ENCODE measurements around the gene BLTP3B.
A peak's percentile ranks its signal among the peaks of the same experiment; 100 is the strongest.

BLTP3B gene

DNA sequence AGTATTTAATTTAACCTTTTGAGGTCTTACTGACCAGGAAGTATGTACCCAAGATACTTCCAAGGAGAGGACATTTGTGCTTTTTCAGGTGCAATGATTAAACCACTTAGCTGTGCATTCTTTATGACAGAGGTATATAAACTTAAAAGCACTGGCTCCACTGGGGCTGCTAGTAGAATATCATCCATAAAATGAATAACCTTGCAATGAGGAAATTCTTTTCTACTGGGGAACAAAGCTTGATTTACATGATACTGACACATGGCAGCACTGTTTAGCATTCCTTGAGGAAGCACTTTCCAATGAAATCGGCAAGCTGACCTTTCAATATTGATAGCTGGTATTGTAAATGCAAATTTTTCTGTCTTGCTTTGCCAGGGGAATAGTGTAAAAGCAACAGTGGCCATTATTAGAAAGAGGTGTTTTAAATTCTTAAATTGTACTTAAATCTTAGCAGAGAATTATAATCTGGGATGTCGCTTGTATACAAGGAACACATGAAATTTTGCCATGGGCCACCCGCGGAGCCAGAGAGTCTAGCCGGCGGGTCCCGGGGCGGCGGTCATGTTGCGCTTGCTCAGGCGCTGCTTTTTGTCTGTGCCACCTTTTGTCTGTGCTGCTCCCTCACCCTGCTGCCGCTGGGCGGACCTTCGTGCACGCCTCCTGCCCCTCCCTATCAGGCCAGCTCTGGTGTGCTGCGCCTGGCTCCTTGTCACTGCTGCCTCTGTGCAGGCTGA is 20.9 kb upstream of the BLTP3B start:
- FAIRE-seq (peak; percentile 88), DNase-seq (ENCODE audit: insufficient read length, low spot score) (peak; percentile 83)

DNA sequence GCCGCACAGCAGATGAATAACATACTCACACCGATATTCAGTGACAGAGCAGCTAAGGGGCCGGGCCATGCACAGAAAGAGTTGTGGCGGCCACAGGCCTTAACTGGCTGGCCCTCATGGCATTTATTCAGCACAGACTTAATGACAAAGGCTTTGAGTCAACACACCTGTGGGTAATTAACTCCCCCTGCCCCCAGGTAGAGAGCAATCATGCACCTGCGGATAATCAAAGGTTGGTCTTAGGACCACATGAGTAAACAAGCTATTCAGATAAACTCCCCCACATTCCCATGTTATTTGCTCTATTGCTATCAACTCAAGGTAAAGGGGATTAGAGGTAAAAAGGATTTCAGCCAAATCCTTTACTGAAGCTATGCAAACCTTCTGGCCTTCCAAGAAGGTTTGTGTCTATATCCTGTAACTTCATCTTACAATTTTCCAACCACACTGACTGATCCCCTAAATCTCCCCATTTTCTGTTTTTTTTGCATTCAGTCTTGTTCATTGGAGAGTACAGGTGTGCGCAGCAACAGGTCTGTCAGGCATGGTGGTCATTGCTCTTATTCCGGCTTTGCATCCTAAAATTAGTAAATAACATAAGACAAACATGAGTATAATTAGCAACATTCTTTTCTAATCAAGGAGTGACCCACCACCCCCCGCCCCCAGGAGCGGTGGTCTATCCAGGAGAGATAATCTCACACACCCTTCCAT is 16.9 kb upstream of the BLTP3B start:
- FAIRE-seq, result no peak
- DNase-seq (ENCODE audit: insufficient read length, low spot score), result no peak

DNA sequence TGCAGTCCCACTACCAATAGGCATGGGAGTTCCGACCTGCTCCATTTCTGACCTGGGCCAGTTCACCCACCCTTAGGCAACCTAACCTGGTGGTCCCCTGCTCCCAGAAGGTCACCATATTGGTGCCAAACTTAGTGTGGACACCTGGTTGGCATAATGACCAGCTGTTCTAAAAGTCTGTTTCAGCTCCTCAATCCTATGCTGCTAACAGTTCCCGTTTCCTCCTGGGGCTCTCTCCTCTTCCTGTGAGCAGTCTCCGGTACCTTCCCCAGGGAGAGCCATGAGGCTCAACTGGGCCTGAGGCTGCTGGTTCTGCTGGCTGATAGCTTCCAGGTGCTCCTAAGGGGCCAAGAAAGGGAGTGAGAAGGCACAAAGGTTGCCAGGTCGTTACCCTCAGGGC is 15.9 kb upstream of the BLTP3B start:
- no peak for DNase-seq (ENCODE audit: insufficient read length, low spot score)
- no peak for FAIRE-seq

DNA sequence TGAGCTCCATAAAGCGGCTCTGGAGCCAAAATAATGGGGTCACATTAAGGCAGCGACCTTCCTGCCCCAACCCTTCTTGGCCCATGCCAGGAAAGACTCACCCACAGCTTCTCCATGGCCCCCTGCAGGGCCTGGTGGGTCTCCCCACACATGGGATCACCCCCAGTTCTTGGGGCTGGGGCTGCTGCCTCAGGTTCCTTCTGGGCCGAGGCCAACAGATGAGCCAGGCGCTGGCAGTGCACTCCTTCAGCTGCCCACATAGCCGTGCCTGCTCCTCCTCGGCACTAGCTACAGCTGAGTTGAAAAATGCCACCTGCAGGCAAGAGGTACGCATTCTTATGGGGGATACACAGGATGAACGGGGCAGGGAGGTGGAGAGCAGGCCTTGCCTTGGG is 14.8 kb upstream of the BLTP3B start:
- DNase-seq (ENCODE audit: insufficient read length, low spot score) (no peak), FAIRE-seq (no peak)

DNA sequence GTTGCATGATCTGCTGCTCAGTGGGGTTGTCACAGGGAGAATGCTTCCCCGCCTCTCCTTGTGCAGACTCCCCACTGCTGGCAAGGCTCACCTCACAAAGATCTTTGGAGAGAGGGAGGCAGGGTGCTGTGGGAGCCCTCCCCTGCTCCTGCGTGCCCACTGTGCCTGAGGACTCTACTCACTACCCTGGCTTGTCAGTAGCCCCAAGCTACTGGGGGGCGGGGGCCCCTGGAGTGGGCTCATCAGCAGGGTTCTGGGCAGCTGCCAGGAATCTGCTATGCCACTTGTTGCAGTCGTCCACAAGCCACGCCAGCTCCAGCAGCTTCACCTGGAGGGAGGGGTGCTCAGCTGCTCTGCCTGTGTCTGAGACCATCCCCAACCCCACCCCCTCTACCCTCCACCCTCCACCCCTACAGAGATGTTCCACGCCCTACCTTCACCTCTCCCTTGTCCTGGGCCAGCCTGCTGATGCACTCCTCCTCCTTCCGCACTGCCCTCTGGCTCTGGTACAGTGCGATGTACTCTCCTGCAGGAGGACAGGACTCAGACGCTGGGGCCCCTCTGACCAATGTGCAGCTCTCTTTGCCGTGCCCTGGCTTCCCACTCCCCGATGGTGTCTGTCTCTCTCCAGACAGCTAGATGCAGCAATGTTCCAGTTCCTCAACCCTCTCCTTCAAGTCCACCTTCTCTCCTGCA is 14.2 kb upstream of the BLTP3B start:
- no peak for DNase-seq (ENCODE audit: insufficient read length, low spot score)
- FAIRE-seq, result no peak

DNA sequence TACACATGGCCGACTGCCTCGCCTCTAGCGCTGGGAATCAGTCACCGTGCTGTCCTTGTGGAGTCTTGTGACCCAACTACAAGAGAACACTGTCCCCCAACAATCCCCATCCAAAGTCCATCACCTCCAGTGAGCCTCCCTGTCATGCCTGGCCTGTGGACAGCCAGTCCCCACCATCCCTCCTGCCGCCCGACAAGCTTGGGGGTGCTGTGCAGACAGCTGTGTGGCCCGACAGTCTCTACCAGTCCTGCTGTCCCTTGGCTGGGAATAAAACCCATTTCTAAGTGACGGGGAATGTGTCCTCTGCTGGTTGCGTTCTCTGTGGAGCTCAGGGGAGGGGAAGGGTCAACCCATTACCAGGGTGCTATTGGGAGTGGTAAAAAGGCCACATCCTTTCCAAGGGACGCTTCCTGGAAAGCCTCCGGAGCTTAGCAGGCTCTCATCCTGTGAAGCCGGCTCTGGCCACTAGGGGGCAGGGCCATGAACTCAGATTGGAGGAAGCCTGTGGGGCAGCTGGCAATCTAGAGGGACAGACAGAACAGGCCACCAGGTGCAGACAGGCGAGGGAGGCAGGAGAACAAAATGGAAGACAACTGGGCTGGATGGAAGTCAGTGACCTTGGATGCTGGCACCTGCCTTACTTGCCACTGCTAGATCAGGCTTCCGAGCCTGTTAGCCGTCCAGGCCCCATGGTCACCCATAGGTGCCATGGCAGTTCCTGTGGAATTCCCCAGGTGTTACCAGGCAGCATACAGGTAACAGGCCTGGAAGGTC is 12.0 kb upstream of the BLTP3B start:
- FAIRE-seq (peak; percentile 16), DNase-seq (ENCODE audit: insufficient read length, low spot score) (peak; percentile 52)

DNA sequence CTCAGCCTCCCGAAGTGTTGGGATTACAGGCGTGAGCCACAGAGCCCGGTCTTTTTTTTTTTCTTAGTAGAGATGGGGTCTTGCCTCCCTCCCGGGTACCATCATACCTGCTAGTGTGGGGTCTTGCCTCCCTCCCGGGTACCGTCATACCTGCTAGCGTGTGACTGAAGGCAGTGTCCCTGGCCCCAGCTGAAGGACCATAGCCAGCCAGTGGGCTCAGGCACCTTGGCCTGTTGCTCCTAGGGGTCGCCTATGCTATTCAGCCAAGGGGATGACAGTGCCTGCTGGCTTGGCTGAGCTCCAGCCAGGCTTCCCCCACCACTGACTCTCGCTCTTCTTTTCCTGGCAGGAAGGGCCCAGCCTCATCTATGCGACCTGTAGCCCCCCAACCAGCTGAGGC is 10.5 kb upstream of the BLTP3B start:
- DNase-seq (ENCODE audit: insufficient read length, low spot score) (no peak), FAIRE-seq (no peak)

DNA sequence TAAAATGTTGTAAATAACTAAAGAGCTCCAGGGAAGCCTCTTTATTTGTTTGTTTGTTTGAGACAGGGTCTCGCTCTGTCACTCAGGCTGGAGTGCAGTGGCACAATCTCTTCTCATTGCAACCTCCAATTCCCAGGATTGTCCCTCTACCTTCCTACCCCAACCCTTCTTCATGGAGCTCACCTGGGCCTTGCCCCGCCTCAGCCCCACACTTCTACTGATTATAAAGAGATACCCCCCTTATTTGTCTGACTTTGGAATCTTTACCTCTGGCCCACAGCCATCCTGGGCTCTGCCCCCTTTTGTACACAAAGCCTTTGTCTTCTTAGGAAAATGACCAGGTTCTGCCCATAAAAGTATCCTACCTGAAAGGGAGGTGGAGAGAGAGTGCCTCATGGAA is 9.1 kb upstream of the BLTP3B start:
- FAIRE-seq, result no peak
- no peak for DNase-seq (ENCODE audit: insufficient read length, low spot score)

DNA sequence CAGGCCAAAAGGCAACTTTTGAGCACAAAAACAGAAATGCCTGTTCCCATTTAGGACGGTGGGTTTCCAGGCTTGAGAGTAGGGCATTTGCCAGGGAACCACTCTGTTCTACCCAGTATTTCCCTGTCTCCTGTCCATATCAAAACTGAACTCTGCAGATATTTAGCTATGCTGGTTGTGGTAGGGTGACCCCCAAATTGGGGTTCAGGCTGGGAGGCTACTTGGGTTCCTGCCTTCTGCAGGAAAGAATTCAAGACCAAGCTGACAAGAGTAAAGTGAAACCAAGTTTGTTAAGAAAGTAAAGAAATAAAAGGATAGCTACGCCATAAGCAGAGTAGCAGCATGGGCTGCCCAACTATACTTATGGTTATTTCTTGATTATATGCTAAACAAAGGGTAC is 3.6 kb upstream of the BLTP3B start:
- FAIRE-seq, result no peak

DNA sequence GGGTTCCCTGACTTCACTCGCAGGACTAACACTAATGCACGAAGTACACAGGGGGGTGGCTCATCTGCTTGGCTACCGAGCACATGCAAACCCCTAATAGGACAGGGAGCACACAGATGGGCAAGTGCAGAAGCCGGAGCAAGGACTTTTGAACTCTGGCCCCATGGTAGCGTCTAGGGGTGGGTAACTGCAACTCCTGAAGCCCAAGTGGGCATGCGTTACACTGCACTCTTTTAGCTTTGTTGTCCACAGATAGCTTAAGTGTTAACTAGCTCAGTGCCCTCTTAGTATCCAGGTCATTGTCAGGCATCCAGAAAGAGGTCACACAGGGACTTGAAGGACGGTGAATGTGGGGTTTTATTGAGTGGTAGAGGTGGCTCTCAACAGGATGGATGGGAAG is 3.0 kb upstream of the BLTP3B start:
- DNase-seq (ENCODE audit: insufficient read length, low spot score) (no peak), FAIRE-seq (no peak)

More for the DNA sequence above, 3.6 kb upstream of the BLTP3B start:
- no peak for DNase-seq (ENCODE audit: insufficient read length, low spot score)

DNA sequence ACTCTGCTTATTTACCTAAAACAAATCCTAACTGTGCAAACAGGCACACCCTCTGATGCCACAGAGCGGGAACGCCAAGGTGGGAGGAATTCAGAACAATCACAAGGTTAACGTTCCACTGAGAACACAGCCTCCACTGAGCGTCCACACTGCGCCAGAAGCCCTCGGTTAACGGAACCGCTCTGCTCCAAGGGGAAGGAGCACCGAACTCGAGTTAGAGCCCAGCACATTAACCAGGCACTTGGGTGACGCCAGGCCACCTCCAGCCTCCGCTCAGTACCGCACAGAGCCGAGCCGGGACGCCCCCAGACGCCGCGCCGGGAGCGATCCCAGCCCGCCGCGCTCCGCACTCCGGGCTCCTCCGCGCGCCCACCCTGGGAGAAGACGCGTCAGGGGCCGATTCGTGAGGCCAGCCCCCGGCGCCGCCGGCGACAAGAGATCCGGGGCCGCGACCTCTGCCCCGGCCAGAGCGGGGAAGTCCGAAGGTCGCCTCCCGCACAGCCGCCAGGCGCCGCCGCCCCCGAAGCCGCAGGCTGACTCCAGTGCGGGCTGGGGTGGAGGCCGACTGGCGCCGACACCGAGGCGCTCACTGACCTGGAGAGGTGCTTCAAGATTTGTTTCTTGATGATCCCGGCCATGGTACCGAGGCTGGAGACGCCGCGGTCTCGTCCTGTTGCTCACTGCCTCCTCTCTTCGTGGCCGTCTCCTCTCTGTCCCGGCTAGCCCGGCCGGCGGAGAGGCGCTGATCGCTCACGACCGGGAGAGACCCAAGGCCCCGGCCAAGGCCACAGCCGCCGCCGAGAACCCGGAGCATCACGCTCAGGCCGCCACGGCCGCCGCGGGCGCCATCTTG is 450 bp downstream of the BLTP3B start:
- DNase-seq (ENCODE audit: insufficient read length, low spot score), result no peak
- no peak for FAIRE-seq

DNA sequence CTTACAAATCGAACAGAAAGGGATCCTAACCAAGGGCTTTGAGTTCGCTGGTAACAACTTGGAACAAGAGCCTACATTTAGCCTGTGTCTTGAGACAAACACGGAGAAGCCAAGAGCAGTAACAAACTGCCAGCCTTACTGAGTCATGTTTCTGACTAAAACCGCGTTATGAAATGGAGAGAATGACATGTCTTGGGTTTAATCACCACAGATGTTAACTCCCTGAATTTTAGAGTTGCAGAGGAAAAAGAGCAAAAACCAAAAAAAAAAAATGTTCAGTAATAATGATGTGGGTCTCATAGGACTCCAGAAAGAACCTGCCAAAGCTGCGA is 1.0 kb downstream of the BLTP3B start:
- DNase-seq (ENCODE audit: insufficient read length, low spot score), result peak; percentile 53
- FAIRE-seq, result no peak

DNA sequence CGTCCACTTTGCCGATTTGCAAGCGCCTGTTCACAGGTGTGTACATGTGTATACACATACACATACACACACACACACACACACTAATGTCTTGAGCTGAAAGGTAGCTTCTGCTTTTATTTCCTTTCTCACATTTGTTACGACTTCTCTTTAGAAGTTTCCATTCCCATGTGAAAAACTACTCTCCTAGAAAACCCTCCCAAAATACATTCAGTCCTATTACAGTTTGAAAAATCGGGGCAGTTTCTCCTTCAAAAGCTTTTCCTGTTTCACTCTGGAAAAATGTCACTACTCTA is 3.9 kb downstream of the BLTP3B start:
- FAIRE-seq (no peak), DNase-seq (ENCODE audit: insufficient read length, low spot score) (no peak)

DNA sequence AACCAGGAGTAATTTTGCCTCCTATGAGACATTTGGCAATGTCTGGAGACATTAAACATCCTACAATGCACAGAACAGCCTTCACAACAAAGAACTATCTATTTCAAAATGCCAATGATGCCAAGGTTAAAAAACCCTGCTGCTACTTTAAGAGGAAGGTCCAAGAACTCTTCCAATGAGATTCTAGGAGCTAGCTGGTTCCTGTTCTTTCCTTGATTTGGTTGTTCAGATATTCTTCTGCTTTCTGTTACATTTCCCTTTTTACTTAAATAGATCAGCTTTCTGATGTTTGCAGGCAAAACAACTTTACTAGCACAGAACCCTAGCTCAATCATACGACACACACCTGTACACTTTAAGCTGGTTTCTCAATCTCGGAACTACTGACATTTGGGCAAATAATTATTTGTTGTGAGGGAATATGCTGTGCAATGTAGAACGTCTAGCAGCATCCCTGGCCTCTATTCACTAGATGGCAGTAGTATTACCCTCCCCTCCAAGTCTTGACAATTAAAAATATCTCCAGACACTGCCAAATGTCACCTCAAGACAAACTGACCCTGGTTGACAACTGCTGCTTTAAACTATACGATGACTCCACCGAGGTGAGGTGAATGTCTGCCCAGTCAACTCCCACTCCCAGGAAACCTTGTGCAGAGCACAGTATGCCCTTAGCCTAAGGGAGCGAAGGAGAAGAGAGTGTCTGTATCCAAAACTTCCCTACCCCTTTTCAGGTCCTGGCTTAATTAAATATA is 4.4 kb downstream of the BLTP3B start:
- DNase-seq (ENCODE audit: insufficient read length, low spot score), result no peak
- no peak for FAIRE-seq

DNA sequence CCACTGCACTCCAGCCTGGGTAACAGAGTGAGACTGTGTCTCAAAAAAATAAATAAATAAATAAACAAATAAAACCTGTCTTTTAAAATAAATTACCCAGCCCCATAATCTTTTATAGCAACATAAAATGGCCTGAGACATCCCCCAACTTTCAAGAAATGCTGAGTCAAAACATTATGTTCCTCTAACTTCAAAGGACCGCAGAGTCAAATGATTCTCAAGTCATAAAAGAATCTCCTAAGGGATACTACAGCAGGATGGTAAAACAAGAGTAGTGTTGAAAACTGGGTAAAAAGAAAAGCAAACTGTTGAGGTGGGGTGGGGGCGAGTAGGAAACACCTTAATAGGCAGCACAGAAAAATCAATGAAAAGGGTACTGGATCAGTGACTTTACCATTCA is 9.5 kb downstream of the BLTP3B start:
- DNase-seq (ENCODE audit: insufficient read length, low spot score), result no peak
- no peak for FAIRE-seq

DNA sequence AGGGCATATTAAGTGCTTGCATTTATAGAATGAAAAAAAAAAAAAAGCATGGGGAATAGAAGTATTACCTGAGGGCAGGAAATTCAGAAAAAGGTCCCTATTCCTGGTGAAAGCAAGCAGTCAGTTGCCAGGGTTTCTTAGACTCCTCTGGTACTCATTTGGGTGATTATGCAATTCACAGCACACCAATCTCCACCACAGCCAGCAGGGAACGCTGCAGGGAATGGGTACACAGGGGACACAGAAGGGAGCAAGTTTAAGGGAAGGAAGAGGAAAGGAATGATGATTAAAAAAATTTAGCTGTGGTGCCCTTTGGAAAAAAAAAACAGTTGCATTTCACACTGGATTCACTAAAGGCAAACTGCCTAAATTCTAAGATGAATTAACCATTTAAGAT is 14.2 kb downstream of the BLTP3B start:
- no peak for FAIRE-seq
- DNase-seq (ENCODE audit: insufficient read length, low spot score), result peak; percentile 23

DNA sequence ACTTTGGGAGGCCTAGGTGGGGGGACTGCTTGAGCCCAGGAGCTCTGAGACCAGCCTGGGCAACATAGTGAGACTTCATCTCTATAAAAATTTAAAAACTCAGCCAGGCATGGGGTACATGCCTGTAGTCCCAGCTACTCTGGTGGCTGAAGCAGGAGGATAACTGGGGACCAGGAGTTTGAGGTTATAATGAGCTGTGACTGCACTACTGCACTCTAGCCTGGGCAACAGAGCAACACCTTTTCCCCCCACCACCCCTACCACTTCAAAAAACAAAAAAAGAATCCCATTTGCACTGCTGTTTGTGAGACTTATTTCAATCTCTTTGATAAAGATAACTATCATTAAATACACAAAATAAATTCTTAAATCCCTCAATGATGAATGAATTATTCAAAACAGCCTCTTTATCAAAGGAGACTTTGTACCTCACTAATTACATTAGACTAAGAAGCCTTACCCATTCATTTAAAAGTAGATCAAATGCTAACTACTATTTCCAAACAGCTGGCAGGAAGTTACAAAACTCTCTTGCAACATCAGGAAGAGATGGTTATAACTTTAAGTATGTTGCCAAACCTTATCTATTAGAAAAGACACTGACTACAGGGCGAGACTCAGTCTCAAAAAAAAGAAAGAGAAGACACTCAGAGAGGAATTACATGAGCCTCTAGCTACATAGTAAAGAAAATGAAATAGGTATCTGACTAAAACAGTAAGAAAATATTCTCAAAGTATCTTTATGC is 14.7 kb downstream of the BLTP3B start:
- no peak for DNase-seq (ENCODE audit: insufficient read length, low spot score)
- no peak for FAIRE-seq

DNA sequence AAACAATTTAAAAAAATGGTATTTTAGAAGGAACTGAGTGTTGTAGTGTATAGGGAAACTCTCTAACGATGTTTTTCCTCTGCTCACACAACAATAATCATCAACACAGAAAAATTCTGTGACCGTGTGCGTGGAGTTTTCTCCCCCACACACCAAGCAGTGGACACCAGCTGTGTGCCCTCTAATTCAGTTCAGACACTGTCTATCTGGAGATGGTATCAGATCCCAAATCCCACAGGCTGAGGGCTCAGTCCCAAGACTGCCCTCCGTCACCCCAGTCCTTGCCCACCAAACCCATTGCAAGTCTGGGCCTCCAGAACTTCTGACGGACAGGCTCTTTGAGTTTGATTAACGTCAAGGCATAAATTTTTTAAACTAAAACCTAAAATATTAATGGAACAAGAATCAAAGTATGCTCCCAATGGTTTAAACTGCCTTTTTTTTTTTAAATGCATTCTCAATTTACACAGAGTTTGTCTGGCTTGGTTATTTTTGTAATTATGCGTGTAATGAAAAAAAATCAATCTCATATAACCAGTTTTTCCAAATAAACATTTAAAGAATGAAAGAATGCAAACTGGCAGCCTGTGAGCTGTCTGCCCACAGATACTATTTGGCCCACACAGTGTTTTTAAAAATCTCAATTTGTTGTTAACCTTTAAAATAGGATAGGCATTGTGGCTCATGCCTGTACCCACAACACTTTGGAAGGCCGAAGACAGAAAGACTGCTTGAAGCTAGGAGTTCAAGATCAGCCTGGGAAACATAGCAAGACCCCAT is 19.2 kb downstream of the BLTP3B start:
- FAIRE-seq (no peak), DNase-seq (ENCODE audit: insufficient read length, low spot score) (no peak)

All from HTR-8/SVneo (cell line).